Caco-2 (cell line): ENCODE data around the gene LIMK2. TPM values are rescaled to one million over a fixed set of nuclear protein-coding genes. Genes with fewer than 3 reads are reported as not detected.
"Not testable (repeated sequence)": the region's sequence is repeated elsewhere in the genome, so short reads cannot be mapped to it uniquely, and the experiment has no call there.

Source experiments
- Bru-seq: library from RNA; stranded (reverse); fragments of 400-500 nt; gene quantifications from one replicate; lab custom pipeline; 2021; lab: Mats Ljungman, UMichigan
- BruChase-seq, 2 experiments: library from RNA; stranded (reverse); fragments of 400-500 nt; gene quantifications; one replicate each; lab custom pipeline; 2021; lab: Mats Ljungman, UMichigan
- BruUV-seq: library from RNA; stranded (reverse); fragments of 400-500 nt; replicated peaks from 2 replicates; lab custom pipeline; 2021; lab: Mats Ljungman, UMichigan
- CTCF ChIA-PET: fragments of 300-600 bp; sonication (Branson Sonifier 250); formaldehyde crosslinking; loops from one replicate; lab custom pipeline; 2022; ENCODE audit warnings: antibody characterized with exemption; lab: Charles Lee
- POLR2A ChIA-PET: fragments of 300-600 bp; sonication (Branson Sonifier 250); formaldehyde crosslinking; loops from one replicate; lab custom pipeline; 2022; ENCODE audit warnings: antibody characterized with exemption; lab: Charles Lee
- DNase-seq, 2 experiments: peaks; one replicate each; pipeline versions ENCODE4 v3.0.0 to v3.0.0-alpha.2; 2020 to 2022
- H3K27me3 ChIP-seq: replicated peaks from 2 replicates; pipeline ENCODE4 v1.6.0; 2011; ENCODE audit warnings: low read length; ENCODE audit not compliant: control insufficient read depth, insufficient read depth
- H3K36me3 ChIP-seq: 2 replicates; pipeline ENCODE4 v1.5.1; 2011; ENCODE audit warnings: low read length; ENCODE audit not compliant: control insufficient read depth, insufficient read depth
- H3K4me1 ChIP-seq: fragments of 250-450 bp; sonication (Bioruptor Pico); 2 replicates; pipeline ENCODE4 v1.5.1; 2020; ENCODE audit warnings: mild to moderate bottlenecking
- H3K4me3 ChIP-seq: 2 replicates; pipeline ENCODE4 v1.5.1; 2011; ENCODE audit warnings: low read depth, mild to moderate bottlenecking, control low read depth, low read length
- H3K9me3 ChIP-seq: fragments of 250-450 bp; sonication (Bioruptor Pico); 2 replicates; pipeline ENCODE4 v1.5.1; 2020; ENCODE audit warnings: mild to moderate bottlenecking, moderate library complexity
- H3K27ac Mint-ChIP-seq: one replicate; pipeline ENCODE4 v1.8.0; 2022; ENCODE audit warnings: mixed read lengths; ENCODE audit not compliant: unreplicated experiment
- H3K27me3 Mint-ChIP-seq: one replicate; pipeline ENCODE4 v1.8.0; 2022; ENCODE audit warnings: mixed read lengths; ENCODE audit not compliant: insufficient read depth, unreplicated experiment
- H3K36me3 Mint-ChIP-seq: one replicate; pipeline ENCODE4 v1.8.0; 2022; ENCODE audit warnings: mild to moderate bottlenecking, mixed read lengths; ENCODE audit not compliant: insufficient read depth, unreplicated experiment
- H3K4me1 Mint-ChIP-seq: one replicate; pipeline ENCODE4 v1.8.0; 2022; ENCODE audit warnings: low read depth, mixed read lengths; ENCODE audit not compliant: unreplicated experiment
- H3K4me3 Mint-ChIP-seq: one replicate; pipeline ENCODE4 v1.8.0; 2022; ENCODE audit warnings: mild to moderate bottlenecking, moderate library complexity, mixed read lengths; ENCODE audit not compliant: unreplicated experiment
- H3K9me3 Mint-ChIP-seq: one replicate; pipeline ENCODE4 v1.8.0; 2022; ENCODE audit warnings: mixed read lengths; ENCODE audit not compliant: unreplicated experiment
- intact Hi-C: fragments of 100-400 bp; cut with micrococcal nuclease; formaldehyde crosslinking; loops from one replicate; pipeline ENCODE4 v1.10.0; 2022; ENCODE audit not compliant: unreplicated experiment
- long read RNA-seq: library from polyadenylated mRNA; stranded (forward); transcript quantifications from one replicate; pipeline ENCODE4 v2.0.0, GENCODE V29; 2022
- total RNA-seq: library from RNA; stranded (reverse); gene quantifications from 2 replicates; pipeline ENCODE4 v1.2.3, GENCODE V29; 2022
- TF ChIP-seq, protein P1 (sequence below), 2 experiments: fragments of 200-600 bp in 1 of 2; IDR thresholded peaks; 1 replicate in 1 of 2; 2 replicates in 1 of 2; pipeline versions ENCODE4 v1.5.1 to v1.8.0; 2011 to 2022; ENCODE audit warnings: antibody characterized with exemption in 1 of 2, control low read depth in 1 of 2, inconsistent platforms in 1 of 2, low read depth in 1 of 2, low read length in 1 of 2, mild to moderate bottlenecking in 1 of 2, moderate library complexity in 1 of 2; ENCODE audit not compliant: insufficient read depth in 1 of 2, severe bottlenecking in 1 of 2, unreplicated experiment in 1 of 2

The LIMK2 gene
- total RNA-seq = 34.8 and 36.3 TPM in 2 replicates
- percentile 70 among the genes with signal in this experiment for Bru-seq, nascent RNA
- BruChase-seq, experiment 1, labeled RNA remaining after a 2-hour chase = percentile 72 among the genes with signal in this experiment
- BruChase-seq, experiment 2, labeled RNA remaining after a 6-hour chase = percentile 72 among the genes with signal in this experiment
- long read RNA-seq, transcript LIMK2-201 (16 exons, 3,670 nt) = major isoform, 8 of 34 reads
- long read RNA-seq, partial matches to known transcripts = 2 of 34 reads
- long read RNA-seq, other reads (novel, unspliced or antisense) = 21 of 34 reads

GRCh38 chr22:31211862-31212730 lies at the start of gene LIMK2:
Gene LIMK2 (plus strand): TSS chr22:31212298. CDS start chr22:31212409, 111 bp downstream.
- peak within 1 kb of the TSS; percentile 83 for H3K4me3 Mint-ChIP-seq
- peaks cover 38% of the 10 kb centered on the region for H3K4me1 ChIP-seq
- DNase-seq = peak; percentile 93 to 97
- no peaks in the 10 kb centered on the region for H3K9me3 Mint-ChIP-seq
- no peaks in the 10 kb centered on the region for H3K27me3 ChIP-seq
- ChIA-PET POLR2A (interaction anchor here (1.2 kb wide), 1 partner anchor 78 kb away, joined by 4 read pairs; no protein-coding TSS in a partner anchor), CTCF (interaction anchor here (0.6 to 4.9 kb wide), 15 partner anchors 9 to 605 kb away, joined by 3 to 42 read pairs (median 4); partner anchors contain the start of gene TCN2)
- H3K4me1 Mint-ChIP-seq = peaks cover 26% of the 10 kb centered on the region
- intact Hi-C loops = loop anchor here (1.0 to 5.0 kb wide), 3 partner anchors 19 to 80 kb away; partner anchors contain the start of gene PIK3IP1
- H3K4me3 ChIP-seq = peak within 1 kb of the TSS; percentile 81
- peak within 1 kb of the TSS; percentile 82 for H3K27ac Mint-ChIP-seq
- no peaks in the 10 kb centered on the region for H3K36me3 ChIP-seq
- H3K27me3 Mint-ChIP-seq = no peaks in the 10 kb centered on the region
- TSS peak; percentile 46 for BruUV-seq
- no peaks in the 10 kb centered on the region for H3K9me3 ChIP-seq
- peaks cover 22% of the 10 kb centered on the region for H3K36me3 Mint-ChIP-seq
- TF ChIP-seq, protein P1, sequence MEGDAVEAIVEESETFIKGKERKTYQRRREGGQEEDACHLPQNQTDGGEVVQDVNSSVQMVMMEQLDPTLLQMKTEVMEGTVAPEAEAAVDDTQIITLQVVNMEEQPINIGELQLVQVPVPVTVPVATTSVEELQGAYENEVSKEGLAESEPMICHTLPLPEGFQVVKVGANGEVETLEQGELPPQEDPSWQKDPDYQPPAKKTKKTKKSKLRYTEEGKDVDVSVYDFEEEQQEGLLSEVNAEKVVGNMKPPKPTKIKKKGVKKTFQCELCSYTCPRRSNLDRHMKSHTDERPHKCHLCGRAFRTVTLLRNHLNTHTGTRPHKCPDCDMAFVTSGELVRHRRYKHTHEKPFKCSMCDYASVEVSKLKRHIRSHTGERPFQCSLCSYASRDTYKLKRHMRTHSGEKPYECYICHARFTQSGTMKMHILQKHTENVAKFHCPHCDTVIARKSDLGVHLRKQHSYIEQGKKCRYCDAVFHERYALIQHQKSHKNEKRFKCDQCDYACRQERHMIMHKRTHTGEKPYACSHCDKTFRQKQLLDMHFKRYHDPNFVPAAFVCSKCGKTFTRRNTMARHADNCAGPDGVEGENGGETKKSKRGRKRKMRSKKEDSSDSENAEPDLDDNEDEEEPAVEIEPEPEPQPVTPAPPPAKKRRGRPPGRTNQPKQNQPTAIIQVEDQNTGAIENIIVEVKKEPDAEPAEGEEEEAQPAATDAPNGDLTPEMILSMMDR (IDR thresholded peaks at IDR 0.05; ENCODE audit: insufficient read depth in 1 of 2, low read depth in 1 of 2, low read length in 1 of 2, severe bottlenecking in 1 of 2, unreplicated experiment in 1 of 2) = peak; percentile 76 to 90

GRCh38 chr22:31170971-31171370 lies 41.1 kb upstream of the LIMK2 start:
- ChIA-PET CTCF (interaction anchor here (0.7 kb wide), 1 partner anchor 10 kb away, joined by 4 read pairs; no protein-coding TSS in a partner anchor), POLR2A (interaction anchor here (0.6 kb wide), 2 partner anchors 9 to 228 kb away, joined by 3 read pairs; no protein-coding TSS in a partner anchor)
- DNase-seq = no peak
- TF ChIP-seq, protein P1 (IDR thresholded peaks at IDR 0.05; ENCODE audit: insufficient read depth in 1 of 2, low read depth in 1 of 2, low read length in 1 of 2, severe bottlenecking in 1 of 2, unreplicated experiment in 1 of 2) = no peak
- Mint-ChIP-seq H3K4me1 (peaks cover 9% of the 10 kb centered on the region), H3K27me3 (no peaks in the 10 kb centered on the region), H3K36me3 (peaks cover 20% of the 10 kb centered on the region), H3K9me3 (no peaks in the 10 kb centered on the region), H3K4me3 (no peak overlapping the region), H3K27ac (no peak overlapping the region)
- no peak overlapping the region for H3K4me3 ChIP-seq
- BruUV-seq = no TSS peak
- no peaks in the 10 kb centered on the region for H3K27me3 ChIP-seq
- H3K4me1 ChIP-seq = no peaks in the 10 kb centered on the region; the same call in 1 of the 2 replicates
- no peaks in the 10 kb centered on the region for H3K9me3 ChIP-seq
- intact Hi-C loops = no loop called here
- no peaks in the 10 kb centered on the region for H3K36me3 ChIP-seq

DNA sequence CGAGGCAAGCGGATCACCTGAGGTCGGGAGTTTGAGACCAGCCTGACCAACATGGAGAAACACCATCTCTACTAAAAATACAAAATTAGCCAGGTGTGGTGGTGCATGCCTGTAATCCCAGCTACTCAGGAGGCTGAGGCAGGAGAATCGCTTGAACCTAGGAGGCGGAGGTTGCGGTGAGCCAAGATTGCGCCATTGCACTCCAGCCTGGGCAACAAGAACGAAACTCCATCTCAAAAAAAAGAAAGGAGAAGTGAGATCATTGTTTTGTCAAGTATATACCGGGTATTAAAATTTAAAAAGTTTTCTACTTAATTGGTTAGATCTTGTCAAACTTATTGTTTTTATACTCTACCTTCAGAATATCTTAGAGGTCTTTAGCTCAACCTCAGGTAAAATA lies 40.4 kb upstream of the LIMK2 start:
- H3K4me3 Mint-ChIP-seq, H3K36me3 ChIP-seq, intact Hi-C loops, H3K27me3 ChIP-seq, DNase-seq, H3K9me3 ChIP-seq, H3K4me1 Mint-ChIP-seq, BruUV-seq, H3K27me3 Mint-ChIP-seq, H3K9me3 Mint-ChIP-seq, H3K4me3 ChIP-seq, H3K27ac Mint-ChIP-seq, H3K4me1 ChIP-seq: not testable (repeated sequence)
- peaks cover 20% of the 10 kb centered on the region for H3K36me3 Mint-ChIP-seq
- CTCF ChIA-PET = interaction anchor here (0.7 kb wide), 1 partner anchor 11 kb away, joined by 4 read pairs; no protein-coding TSS in a partner anchor
- POLR2A ChIA-PET = interaction anchor here (0.6 kb wide), 1 partner anchor 8 kb away, joined by 3 read pairs; no protein-coding TSS in a partner anchor
